ENCODE measurements around the gene MAP4.
"Not testable (repeated sequence)": the region's sequence is repeated elsewhere in the genome, so short reads cannot be mapped to it uniquely, and the experiment has no call there.

The MAP4 gene

DNA sequence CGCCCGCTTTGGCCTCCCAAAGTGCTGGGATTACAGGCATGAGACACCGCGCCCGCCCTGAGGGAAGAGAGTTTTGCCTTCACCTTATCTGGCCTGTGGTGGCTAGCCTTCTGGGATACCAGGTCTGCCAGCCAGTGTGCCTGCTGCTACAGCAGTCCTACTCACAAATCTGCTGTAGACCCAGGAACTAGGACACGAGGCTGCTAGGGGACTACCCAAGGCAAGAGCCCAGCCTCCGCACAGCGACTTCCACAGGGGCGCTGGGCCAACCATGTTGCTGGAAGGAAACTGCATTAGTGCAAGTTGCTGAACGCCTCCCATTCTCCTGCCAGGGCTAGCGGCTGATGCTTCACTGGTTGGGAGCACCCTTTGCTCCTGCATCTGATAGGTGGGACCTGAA lies 159.5 kb downstream of the MAP4 start:
- no peak for DNase-seq

DNA sequence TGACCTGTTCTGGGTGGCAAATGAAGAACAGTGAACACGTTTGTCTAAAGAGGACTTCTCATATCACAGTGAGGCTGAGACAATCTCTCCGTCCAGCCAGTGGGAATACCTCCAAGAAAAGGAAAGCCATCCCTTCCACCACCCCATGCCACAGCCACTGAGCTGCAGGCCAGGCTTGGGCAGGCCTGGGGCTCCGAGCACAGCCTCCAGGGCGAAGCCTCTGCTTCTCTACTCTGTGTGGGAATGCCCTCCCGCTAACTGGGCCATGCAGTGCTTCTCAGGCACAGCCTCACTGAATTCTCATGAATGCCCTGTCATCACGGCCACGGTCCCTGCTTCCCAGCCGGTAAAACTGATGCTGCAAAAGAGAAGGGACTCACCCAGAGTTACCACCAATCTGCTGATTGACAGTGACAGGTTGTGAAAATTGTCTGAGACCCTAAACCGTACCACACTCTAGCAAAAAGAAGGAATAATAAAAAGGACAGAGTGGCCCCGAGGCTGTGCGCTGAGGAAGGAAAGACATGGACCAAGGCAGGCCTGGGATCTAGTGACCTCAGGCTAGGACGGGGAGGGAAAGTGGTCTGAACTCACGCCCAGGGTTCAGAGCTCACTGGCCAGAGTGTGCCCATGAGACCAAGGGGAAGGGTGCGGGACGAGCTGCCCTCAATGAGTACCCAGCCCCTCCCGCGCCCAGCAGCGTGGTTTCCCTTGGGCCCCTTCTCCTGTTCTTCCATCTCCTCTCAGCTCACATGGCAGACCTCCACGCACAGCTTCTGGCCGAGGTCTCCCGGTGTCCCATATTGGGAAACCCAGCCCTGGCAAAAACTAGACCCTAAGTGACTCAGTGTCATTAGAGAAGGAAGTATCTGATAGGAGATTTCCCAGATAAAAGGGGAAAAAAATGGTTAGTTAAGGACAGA lies 160.5 kb downstream of the MAP4 start:
- no peak for DNase-seq

DNA sequence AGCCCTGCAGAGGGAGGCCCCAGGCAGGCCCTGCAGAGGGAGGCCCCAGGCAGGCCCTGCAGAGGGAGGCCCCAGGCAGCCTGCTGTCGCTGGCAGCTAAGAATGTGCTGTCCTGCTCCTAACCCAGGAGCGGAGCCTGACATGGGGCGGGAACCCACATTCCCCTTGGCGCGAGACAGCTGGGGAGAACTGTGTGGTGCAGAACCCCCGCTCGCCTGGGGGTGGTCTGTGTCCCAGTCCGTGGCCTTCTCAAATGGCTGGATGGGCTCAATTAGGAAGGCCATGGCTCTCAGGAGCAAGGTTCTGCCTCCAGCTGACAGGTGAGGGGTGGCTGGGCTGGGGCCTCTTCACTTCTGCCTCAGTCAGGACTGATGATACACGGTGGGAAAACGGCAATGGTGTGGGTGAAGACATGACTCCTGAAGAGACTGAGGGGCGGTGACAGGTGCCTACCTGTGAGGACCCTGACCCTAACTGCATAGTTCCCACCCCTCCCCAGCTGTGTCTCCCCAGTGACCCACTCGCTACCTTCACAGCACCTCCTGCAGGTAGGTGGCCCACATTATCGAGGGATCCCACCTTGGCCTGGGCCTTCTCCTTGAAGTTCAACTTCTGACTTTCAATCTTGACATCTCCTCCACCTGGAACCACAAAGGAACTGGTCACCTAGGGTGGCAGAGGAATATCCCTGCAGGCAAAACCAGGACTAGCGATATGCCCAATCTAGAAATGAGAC lies 161.3 kb downstream of the MAP4 start:
- DNase-seq, result no peak

DNA sequence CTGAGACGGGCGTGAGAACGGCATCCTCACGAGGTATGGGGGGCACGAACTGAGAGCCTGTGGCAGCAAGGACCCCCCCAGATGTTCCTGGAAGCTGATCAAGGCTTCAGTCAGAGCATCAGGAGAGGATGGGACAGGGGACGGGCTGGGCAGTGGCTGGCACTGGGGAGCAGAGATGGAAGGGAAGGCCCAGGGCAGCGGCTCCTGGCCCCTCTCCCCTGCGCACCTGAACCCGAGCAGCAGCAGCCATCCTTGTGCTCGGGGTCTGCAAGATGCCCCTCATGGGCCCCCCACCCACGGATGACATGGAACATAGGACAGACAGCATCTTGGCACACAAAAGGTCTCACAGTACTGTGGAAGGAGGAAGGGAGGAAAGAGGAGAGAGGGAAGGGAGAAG lies 161.9 kb downstream of the MAP4 start:
- no peak for DNase-seq

DNA sequence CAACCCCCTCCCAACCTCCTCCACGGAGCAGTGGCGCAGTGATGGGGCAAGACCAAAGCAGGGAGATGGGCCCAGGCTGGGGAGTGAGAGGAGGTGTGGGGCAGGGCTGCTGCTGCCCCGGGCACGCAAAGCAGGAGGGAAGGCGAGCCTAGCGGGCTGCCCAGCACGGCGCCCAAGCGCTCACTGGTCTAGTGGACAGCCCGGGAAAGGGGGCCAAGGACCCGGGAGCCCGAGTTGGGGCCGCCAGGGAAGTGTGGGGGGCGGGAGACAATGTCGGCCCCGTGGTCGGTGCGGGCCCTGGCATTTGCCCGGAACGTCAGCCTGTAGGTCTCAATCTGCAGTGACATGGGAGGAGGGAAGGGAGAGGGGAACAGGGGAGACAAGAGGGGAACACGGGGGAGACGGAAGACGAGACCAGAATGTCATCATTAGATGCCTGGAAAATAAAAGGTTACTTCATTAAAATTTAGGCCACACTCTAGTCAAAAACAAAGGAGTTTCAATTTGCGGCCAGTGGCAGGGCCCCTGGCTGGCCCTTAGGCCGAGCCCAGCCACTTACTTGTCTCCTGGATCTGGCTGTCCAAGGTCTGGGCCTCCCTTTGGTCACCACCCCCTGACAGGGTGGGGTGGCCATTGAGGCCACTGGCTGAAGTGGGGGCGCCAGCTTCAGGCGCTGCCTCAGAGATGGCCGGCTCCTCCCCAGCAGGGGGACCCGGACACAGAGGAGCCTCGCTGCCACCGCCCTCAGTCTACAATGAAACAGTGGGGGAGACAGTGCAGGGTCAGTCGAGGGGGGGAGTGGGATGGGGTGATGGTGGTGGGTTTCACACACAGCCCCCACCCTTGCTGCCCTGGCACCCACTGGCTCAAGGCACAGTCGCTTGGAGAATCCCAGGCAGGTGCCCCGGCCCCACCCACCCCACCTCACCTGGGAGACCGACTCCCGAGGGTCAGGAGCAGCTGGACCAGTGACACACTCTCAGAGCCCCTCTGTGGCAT lies 163.3 kb downstream of the MAP4 start:
- no peak for DNase-seq

DNA sequence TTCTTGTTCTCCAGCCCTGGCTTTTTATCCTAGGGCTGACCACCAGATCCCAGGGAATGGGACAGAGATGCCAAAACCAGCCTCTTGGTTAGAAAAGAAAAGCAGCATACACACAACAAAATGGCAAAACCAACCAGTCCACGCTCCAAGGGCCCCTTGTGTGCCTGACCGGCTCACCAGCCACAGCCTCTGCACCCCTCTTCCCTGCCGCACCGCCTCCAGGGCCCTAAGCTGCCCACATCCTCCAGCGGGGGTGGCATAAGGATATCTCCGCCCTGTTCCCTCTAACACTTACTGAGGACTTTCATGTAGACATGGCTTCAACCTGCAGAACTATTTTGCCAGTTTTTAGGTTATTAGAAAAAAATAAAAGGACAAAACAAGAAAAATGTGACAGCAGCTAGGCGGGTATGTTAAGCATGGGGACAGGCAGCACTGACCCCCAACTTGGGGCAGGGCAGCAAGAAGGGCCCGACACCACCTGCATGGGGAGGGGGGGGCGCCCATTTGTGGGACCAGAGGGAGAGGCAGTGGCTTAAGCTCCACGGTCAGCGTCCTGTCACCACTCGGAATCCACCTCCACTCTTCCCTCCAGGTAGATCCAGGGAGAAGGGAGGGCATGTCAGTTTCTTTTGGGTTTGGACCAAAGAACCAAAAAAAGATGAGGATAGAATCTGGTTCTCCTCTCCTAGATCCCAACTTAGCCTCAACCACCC lies 164.2 kb downstream of the MAP4 start:
- DNase-seq, result no peak

DNA sequence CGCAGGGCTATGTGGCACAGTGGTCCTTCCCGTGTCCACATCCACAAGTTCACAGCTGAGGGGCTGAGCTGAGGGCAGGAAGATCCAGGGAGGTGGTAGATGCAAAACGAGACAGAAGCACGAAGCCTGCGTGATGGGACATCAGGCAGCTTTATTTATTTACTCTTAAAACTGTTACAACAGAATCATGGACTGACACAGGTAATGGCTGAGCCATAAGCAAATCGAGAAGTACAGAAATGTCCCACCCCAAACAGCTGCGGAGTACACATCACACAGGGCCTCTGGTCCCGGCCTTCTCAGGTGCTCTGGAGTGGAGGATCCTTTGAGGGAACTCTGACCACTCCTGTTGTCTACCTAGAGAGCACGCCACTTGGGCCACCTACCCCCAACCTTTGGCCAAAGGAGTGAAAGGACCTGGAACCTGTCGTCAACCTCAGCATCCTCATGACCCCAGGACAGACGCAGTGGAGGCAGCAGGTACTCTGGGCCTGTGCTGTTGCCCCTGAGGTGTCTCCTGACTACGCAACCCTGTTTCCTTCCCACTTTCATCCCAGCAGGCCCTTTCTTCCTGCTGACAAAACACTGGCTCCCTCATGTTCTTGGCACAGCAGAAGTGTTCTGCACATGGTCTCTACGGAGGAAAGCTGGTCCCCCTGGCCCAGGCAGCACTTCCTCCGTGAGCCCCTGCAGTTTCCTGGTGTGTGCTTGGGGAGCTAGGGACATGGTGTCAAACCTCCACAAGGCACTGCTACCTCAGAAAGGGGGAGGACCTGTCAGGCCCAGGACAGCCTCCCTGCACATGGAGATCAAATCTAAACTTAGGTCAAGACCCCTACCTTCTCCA lies 165.4 kb downstream of the MAP4 start:
- no peak for DNase-seq

DNA sequence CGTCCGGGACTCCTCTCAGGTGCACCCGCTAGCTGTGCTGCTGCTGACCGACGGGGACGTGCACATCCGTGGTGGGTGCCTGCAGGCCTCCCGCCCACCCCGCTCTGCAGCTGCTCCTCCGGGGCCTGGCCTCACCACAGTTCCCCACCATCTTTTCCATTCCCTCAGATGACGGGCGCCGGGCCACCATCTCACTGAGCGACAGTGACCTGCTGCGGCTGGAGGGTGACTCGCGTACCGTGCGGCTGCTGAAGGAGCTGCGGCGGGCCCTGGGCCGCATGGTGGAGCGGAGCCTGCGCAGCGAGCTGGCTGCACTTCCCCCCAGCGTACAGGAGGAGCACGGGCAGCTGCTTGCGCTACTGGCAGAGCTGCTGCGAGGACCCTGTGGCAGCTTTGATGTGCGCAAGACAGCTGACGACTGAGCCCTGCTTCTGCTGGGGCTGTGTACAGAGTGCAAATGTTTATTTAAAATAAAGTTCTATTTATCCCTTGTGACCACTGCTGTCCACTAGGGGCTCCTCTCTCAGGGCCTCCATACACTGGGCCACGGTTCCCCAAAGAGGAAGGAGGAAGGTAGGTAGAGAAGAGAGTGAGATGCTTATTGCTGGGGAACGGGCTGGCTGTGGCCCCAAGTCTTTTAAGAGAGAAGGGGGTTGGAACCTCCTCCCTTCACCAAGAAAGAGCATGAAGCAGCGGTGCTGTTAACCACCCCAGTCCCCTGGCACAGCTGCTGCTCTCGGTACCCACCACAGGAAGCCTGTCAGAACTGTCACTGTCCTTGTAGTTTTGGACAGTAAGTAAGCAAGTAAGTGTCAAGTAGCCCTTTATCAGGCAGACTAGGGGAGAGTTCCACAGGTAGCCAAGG lies 166.3 kb downstream of the MAP4 start:
- DNase-seq, result no peak

DNA sequence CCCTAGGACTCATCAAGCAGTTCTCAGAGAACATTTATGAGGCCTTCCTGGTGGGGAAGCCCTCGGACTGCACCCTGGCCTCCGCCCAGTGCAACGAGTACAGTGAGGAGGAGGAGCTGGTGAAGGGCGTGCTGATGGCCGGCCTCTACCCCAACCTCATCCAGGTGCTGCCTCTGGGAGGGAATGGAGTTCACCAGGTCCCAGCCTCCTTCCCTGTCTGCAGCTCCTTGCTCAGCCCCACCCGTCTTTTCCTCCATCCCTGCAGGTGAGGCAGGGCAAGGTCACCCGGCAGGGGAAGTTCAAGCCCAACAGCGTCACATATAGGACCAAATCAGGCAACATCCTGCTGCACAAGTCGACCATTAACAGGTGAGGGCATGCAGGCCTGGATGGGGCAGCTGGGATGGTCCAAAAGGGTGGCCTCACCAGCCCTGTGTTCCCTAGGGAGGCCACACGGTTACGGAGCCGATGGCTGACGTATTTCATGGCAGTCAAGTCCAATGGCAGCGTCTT lies 167.0 kb downstream of the MAP4 start:
- no peak for DNase-seq

DNA sequence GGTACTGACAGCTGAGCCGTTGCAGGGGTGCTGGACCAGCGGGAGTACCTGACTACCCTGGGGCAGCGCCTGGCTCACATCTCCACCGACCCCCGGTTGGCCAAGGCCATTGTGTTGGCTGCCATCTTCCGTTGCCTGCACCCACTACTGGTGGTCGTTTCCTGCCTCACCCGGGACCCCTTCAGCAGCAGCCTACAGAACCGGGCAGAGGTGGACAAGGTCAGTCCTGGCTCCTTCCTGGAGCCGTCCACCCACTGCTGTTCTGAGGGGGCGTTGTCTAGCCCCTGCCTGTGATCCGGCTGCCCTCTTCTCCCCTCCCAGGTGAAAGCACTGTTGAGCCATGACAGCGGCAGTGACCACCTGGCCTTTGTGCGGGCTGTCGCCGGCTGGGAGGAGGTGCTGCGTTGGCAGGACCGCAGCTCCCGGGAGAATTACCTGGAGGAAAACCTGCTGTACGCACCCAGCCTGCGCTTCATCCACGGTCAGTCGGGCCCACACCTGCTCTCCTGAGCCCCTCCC lies 167.6 kb downstream of the MAP4 start:
- DNase-seq, result no peak

DNA sequence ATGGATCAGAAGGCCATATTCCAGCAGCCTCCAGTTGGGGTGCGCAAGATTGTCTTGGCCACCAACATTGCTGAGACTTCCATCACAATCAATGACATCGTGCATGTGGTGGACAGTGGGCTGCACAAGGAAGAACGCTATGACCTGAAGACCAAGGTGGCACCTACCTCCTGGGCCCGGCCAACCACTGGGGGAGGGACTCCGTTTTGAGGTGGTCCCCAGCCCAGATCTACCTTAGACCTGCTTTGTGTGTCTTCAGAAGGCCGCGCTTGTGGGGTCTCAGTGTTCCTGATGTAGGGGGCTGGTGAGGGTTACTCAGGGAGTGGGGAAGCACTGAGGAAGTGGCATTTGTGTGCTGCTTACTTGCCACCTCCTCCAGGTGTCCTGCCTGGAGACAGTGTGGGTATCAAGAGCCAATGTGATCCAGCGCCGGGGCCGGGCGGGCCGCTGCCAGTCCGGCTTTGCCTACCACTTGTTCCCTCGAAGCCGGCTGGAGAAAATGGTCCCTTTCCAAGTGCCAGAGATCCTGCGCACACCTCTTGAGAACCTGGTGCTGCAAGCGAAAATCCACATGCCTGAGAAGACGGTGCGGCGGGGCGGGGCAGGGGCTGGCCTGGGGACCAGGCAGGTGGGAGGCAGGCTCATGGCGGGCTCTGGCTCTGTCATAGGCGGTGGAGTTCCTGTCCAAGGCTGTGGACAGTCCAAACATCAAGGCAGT lies 168.3 kb downstream of the MAP4 start:
- DNase-seq, result no peak

DNA sequence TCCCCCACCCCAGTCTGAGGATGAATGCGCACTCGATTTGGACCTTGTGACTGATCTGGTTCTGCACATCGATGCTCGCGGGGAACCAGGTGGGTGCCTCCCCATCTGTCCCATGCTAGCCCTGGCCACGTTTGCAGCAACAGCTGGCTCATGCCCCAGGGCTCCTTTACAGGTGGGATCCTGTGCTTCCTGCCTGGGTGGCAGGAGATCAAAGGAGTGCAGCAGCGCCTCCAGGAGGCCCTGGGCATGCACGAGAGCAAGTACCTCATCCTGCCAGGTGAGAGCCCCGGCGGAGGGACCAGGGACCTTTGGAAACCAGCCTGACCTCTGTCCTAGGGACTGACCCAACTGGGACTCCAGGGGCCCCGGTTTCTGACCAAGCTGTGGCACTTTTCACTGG lies 169.0 kb downstream of the MAP4 start:
- DNase-seq, result no peak

DNA sequence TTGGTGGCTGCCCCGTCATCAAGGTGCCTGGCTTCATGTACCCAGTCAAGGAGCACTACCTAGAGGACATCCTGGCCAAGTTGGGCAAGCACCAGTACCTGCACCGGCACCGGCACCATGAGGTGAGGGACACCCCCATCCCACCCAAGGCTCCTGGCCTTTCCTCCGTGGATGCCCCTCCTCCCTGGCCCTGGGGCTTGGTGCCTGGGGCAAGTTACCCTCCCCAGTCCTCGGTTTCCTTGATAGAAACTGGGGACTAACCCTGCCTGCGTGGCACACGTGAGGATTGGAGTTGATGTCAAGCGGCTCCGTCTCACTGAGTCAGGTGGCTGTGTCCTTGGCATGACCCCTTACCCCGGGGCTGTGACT lies 169.4 kb downstream of the MAP4 start:
- no peak for DNase-seq

DNA sequence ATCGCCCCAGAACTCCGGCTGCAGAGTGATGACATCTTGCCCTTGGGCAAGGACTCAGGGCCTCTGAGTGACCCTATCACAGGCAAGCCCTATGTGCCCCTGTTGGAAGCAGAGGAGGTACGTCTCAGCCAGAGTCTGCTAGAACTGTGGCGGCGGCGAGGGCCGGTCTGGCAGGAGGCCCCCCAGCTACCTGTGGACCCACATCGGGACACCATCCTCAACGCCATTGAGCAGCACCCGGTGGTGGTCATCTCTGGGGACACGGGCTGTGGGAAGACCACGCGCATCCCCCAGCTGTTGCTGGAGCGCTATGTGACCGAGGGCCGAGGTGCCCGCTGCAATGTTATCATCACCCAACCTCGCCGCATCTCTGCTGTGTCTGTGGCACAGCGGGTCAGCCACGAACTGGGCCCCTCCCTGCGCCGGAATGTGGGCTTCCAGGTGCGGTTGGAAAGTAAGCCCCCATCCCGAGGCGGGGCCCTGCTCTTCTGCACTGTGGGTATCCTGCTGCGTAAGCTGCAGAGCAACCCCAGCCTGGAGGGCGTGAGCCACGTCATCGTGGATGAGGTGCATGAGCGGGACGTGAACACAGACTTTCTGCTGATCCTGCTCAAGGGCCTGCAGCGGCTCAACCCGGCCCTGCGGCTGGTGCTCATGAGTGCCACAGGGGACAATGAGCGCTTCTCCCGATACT lies 169.9 kb downstream of the MAP4 start:
- no peak for DNase-seq

DNA sequence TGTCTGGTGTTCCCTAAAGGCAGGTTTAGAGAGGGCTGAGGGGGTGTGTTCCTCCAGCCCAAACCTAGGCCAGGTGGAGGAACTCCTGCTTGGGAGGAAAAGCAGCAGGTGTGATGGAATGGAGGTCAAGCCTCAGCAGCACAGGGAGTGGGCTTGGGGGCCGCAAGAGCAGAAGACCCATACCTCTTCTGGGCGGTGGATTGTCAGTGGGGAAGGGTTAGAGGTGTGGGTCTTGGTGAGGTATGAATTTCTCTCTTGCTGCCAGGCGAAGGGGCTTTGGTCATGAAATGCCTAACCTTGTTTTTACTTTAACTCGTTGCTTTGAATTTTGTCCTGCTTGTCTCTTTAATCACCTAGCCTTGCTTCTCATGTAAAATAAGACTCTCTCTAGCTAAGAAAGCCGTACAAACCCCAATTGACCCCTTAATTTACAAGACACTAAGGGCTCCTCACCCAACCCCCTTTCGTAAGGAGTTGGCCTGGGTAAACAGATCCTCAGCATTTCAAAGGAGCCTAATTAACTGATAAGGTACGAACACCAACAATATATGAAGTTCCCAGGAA lies 174.3 kb downstream of the MAP4 start:
- no peak for DNase-seq

DNA sequence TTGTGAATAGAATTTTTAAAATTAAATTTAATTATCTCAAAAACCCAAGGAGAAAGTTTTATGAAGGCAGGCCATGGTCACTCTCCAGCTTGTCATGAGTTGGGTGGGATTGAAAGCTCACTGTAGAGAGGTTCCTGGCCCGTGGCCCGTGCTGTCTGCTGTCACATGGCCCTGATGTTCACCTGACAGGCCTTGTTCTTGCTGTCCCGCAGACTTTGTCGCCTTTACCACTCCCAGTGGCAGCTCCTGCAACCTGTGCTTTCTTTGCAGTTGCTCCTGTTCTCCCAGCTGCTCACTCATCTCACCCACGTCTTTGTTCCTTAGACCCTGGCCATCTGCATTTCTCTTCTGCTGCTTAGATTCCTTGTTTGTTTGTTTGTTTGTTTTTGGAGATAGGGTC lies 177.7 kb downstream of the MAP4 start:
- no peak for DNase-seq

DNA sequence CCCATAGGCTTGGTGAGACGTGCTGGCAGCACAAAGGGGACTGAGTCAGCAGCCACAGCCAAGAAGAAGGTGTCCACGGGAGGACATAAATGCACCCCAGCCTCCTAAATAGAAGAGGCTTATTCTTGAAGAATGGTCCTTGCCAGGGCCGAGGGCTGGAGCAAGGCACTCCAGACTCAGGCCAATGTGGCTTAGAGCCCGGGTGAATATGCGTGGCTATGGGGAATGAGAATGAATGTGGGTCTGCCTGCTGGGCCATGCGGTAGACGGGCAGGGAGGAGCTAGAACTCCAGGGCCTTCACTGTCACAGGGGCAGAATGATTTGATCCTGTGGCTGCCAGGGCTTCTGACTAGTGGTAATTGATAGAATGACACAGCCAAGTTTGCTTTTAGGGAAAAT lies 179.2 kb downstream of the MAP4 start:
- no peak for DNase-seq

DNA sequence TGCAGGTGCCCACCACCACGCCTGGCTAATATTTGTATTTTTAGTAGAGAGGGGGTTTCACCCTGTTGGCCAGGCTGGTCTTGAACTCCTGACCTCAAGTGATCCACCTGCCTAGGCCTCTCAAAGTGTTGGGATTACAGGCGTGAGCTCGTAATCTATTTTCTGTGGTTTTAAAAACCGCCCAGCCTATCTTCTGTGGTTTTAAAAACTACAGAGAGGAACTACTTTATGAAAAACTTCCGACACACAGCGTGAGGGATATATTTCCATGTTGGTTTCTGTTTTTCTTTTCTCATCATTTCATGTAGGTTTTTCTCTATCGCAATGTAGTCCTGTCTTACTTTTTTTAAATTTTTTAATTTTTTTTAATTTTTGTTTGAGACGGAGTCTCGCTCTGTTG lies 186.7 kb downstream of the MAP4 start:
- DNase-seq, result not testable (repeated sequence)
